Peyer's patch (tissue), 4 donors: ENCODE data around the gene ZBTB47.

ENCODE experiments used
- CTCF ChIP-seq, 6 experiments: fragments of 450-650 bp in 4 of 6; fragments of 200-600 bp in 2 of 6; sonication (generic) in 1 of 6; IDR thresholded peaks; one replicate each; pipeline ENCODE4 v1.5.1; 2017 to 2019; ENCODE audit warnings: antibody characterized with exemption in 6 of 6, mild to moderate bottlenecking in 3 of 6, moderate library complexity in 1 of 6
- POLR2A ChIP-seq, 2 donors: fragments of 450-650 bp; IDR thresholded peaks; one replicate each; pipeline ENCODE4 v1.5.1; 2017; ENCODE audit warnings: antibody characterized with exemption in 2 of 2, mild to moderate bottlenecking in 2 of 2, moderate library complexity in 2 of 2

GRCh38 chr3:42710323-42711021 lies 57.0 kb downstream of the ZBTB47 start:
- TF ChIP-seq CTCF (IDR thresholded peaks at IDR 0.05) (no peak), POLR2A (IDR thresholded peaks at IDR 0.05) (no peak)
